OCI-LY1 (cell line): ENCODE measurements around the gene EHD2.

Source experiments
- EZH2 ChIP-seq: fragments of 200-600 bp; sonication (generic), shearing (Covaris generic); IDR thresholded peaks from 2 replicates; pipeline ENCODE4 v1.8.0; 2017; ENCODE audit warnings: borderline replicate concordance, mixed run types, mild to moderate bottlenecking, antibody characterized with exemption, low read length, moderate library complexity, mixed read lengths
- TF ChIP-seq, protein P1 (sequence below): fragments of 200-600 bp; sonication (generic), shearing (Covaris generic); IDR thresholded peaks from 2 replicates; pipeline ENCODE4 v1.5.1; 2017; ENCODE audit warnings: mild to moderate bottlenecking, antibody characterized with exemption, low read length, moderate library complexity, mixed read lengths

DNA sequence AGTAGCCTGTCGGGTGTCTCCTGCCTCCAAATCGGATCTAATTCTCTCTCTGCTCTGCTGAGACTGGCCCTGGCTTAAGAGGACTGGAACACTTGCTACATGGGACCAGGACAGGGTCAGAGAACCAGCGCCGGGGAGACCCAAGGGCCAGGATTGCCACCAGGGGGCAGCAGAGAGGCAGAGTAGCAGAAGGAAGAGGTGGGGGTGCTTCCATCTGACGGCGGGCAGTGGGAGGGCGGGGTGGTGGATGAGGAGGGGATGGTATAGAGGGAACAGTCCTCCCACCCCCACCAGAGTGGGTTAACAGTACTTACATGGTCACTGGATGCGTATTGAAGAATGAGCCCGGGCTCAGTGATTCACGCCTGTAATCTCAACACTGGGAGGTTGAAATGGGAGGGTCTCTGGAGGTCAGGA lies 77.2 kb downstream of the EHD2 start:
- TF ChIP-seq, protein P1, sequence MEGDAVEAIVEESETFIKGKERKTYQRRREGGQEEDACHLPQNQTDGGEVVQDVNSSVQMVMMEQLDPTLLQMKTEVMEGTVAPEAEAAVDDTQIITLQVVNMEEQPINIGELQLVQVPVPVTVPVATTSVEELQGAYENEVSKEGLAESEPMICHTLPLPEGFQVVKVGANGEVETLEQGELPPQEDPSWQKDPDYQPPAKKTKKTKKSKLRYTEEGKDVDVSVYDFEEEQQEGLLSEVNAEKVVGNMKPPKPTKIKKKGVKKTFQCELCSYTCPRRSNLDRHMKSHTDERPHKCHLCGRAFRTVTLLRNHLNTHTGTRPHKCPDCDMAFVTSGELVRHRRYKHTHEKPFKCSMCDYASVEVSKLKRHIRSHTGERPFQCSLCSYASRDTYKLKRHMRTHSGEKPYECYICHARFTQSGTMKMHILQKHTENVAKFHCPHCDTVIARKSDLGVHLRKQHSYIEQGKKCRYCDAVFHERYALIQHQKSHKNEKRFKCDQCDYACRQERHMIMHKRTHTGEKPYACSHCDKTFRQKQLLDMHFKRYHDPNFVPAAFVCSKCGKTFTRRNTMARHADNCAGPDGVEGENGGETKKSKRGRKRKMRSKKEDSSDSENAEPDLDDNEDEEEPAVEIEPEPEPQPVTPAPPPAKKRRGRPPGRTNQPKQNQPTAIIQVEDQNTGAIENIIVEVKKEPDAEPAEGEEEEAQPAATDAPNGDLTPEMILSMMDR = peak; percentile 90
- TF ChIP-seq EZH2 = no peak
